ENCODE results near the gene COX8A.
"Not testable (repeated sequence)": the region's sequence is repeated elsewhere in the genome, so short reads cannot be mapped to it uniquely, and the experiment has no call there.

The COX8A gene

GRCh38 chr11:63970902-63971301 lies 3.5 kb upstream of the COX8A start:
- DNase-seq = no peak

GRCh38 chr11:63973912-63974258 lies 535 bp upstream of the COX8A start:
- not testable (repeated sequence) for DNase-seq

- DNase-seq = no peak
Observed at GRCh38 chr11:63978551-63979239, 4.3 kb downstream of the COX8A start.

- DNase-seq = no peak
Observed at GRCh38 chr11:63979426-63979825, 5.0 kb downstream of the COX8A start.

DNA sequence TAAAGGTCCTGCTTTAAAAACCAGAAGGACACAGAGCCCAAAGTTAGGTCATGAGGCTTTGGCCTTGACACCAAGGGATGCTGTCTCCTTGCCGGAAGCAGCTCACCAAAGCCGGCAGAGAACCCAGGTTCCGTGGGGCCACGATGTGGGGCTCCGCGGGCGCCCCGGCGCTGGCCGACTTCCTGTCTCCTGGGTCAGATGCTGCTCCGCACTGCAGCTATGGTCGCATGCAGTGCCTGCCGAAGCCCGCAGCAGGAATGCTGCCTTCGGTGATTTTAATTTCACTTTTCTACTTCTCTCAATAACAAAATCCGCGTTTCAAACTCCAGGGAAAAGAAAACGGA lies 11.4 kb downstream of the COX8A start:
- peak; percentile 78 for DNase-seq

GRCh38 chr11:63986156-63986931 lies 11.9 kb downstream of the COX8A start, which contains the start of gene OTUB1:
TSS of gene OTUB1 (plus strand) at chr11:63986438. CDS start at chr11:63986457, 19 bp downstream.
- peak; percentile 89 for DNase-seq

DNA sequence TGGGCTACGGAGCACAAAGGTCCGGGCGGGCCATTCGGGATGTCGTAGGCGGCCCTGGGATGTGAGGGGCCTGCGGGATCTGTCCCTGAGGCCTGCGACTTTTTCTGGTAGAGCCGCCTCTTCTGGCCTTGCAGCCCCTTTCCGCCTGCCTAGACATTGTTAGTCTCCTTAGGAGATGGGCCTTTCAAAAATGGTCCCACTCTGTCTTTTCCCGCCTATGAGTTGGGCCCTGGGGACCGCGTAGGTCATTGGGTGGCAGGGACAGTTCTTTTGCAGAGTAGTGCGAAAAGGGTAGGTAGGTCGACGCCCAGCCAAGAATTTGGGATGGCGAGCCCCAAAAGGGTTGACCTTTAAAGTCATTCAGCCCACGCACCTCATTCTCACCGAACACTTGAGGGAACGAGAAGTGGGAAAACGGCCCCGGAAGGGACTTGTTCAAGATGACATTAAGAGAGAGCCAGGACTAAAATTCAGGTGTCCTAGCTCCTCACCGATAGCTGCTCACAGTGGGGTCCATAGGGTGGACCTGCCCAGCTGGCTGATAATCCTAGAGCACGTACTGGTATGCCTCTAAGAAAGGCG lies 12.6 kb downstream of the COX8A start:
- DNase-seq = no peak

DNA sequence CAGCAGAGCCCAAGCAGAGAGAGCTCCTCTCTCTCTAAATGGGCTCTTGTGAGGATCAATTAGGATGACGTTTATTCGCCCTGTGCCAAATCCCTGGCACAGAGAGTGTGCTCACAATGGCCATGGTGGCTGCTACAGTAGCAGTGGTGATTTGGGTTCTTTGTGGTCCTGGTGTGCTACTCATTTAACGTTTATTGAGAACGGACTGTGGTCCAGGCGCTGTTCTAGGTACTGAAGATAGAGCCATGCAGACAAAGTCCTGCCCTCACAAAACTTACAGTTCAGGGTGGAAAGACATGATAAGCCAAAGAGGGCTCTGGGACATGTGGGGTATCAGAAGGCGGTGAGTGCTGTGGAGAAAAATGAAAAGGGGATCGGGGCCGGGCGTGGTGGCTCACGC lies 17.1 kb downstream of the COX8A start:
- DNase-seq = no peak

DNA sequence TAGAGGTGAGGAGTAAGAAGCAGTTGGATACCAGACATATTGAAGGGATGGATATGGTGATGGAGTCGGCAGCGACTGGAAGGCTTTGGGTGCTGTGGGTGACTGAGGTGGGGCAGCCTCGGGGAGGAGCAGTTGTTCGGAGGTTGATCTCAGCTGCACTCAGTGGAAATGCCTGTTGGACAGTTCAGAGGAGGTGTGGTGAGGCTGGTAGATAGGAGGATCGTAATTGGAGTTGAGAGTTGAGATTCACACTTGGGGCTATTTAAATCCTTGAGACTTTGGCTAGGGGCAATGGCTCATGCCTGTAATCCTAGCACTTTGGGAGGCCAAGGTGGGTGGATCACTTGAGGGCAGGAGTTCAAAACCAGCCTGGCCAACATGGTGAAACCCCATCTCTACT lies 18.7 kb downstream of the COX8A start:
- no peak for DNase-seq

GRCh38 chr11:63993993-63994392 lies 19.6 kb downstream of the COX8A start:
- DNase-seq = no peak

DNA sequence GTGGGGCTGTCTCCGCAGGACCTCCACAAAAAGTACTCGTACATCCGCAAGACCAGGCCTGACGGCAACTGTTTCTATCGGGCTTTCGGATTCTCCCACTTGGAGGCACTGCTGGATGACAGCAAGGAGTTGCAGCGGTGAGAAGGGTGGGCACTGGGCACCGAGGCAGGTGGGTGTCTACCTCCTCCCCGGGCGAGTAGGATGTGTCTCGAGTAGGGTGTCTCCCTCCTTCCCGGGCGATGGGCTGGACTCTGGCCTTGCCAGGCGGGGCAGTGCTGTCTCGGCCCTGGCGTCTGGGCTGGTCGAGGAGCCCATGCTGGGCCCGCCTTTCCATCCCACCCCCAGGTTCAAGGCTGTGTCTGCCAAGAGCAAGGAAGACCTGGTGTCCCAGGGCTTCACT lies 22.1 kb downstream of the COX8A start:
- DNase-seq = no peak

DNA sequence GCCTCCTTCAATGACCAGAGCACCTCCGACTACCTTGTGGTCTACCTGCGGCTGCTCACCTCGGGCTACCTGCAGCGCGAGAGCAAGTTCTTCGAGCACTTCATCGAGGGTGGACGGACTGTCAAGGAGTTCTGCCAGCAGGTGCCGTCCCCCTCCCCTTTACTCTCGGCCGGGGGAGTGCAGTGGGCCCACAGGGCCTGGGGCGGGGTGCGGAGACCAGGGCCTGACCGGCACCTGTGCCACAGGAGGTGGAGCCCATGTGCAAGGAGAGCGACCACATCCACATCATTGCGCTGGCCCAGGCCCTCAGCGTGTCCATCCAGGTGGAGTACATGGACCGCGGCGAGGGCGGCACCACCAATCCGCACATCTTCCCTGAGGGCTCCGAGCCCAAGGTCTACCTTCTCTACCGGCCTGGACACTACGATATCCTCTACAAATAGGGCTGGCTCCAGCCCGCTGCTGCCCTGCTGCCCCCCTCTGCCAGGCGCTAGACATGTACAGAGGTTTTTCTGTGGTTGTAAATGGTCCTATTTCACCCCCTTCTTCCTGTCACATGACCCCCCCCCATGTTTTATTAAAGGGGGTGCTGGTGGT lies 22.8 kb downstream of the COX8A start:
- no peak for DNase-seq

DNA sequence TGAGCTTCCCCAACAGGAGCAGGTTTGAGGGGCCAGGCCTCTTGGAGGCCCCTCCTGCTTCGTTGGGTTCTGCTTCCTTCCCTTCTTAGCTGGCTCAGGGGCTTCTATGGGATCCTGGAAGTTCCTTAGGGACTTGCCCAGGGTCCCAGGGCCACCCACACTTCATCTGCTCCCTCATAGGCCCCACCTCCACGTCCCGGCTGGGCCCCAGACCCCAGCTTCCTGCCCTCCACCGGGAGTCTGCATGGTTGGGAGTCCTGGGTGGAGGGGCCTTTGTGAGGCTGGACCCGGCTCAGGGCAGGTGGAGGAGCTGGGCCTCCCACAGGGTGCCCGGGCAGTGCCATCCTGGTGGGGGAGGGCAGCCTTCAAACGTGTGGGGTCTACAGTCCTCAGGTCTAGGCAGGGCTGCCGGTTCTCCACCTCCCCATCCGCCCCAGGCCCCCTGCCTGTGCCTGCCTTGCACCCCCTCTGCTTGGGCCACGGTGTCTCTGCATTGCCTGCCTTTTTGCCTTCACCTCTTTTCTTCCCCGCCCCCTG lies 23.4 kb downstream of the COX8A start:
- DNase-seq = no peak

GRCh38 chr11:63998558-63999348 lies 24.3 kb downstream of the COX8A start:
- DNase-seq = no peak

- DNase-seq = peak; percentile 72
Observed at GRCh38 chr11:63999349-64000025, 25.1 kb downstream of the COX8A start.

GRCh38 chr11:64000026-64000739 lies 25.8 kb downstream of the COX8A start:
- DNase-seq = peak; percentile 79

DNA sequence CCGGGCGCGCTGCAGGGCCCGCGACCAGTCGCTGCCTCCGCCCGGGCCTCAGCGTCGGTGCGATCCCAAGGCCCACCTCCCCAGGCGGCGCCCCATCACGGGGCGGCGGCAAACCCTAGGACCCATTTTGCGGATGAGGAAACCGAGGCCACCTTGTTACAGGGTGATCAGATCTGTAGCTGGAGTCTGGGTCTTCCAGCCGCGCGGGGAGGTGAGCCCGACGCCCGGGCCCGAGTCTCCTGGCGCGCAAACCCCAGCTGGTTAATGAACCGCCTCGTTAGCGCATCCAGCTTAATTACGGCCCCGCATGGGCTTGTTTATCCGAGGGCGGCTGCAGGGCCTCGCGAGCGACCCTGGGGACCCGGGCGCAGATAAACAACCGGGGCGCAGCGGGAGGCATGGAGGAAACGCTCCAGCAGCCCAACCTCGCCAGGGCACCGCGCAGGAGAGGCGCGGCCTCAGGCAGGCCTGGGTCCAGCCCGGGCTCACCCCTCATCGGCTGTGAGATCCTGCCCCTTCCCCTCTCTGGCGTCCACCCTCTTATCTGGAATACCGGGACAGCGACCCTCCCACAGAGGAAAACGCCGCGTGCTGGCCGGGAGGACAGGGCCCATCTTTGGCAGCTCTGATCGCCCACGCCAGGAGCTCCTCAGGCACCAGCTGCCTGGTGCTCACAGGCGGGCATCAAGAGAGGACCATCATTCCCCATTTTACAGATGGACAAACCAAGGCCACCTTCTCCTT lies 26.5 kb downstream of the COX8A start:
- no peak for DNase-seq

- no peak for DNase-seq
Observed at GRCh38 chr11:64001484-64002420, 27.3 kb downstream of the COX8A start.

- no peak for DNase-seq
Observed at GRCh38 chr11:64003807-64004589, 29.6 kb downstream of the COX8A start.
